Amniotic stem cell (primary cell): ENCODE results near the gene AOPEP.

Experiments used
- DNase-seq: peaks from one replicate; lab custom pipeline; 2025; lab: John Stamatoyannopoulos, UW

AOPEP gene

GRCh38 chr9:94717761-94718160 lies 8.7 kb upstream of the AOPEP start:
- DNase-seq: no peak

- no peak for DNase-seq
Observed at GRCh38 chr9:94718936-94719335, 7.6 kb upstream of the AOPEP start.

- no peak for DNase-seq
Observed at GRCh38 chr9:94719878-94720277, 6.6 kb upstream of the AOPEP start.

GRCh38 chr9:94720846-94721549 lies 5.5 kb upstream of the AOPEP start:
- no peak for DNase-seq

- no peak for DNase-seq
Observed at GRCh38 chr9:94721754-94722153, 4.7 kb upstream of the AOPEP start.

- DNase-seq: no peak
Observed at GRCh38 chr9:94725293-94725692, 1.2 kb upstream of the AOPEP start.

GRCh38 chr9:94728719-94729118 lies 2.2 kb downstream of the AOPEP start:
- DNase-seq: no peak

GRCh38 chr9:94729199-94729598 lies 2.7 kb downstream of the AOPEP start:
- no peak for DNase-seq

- DNase-seq: no peak
Observed at GRCh38 chr9:94734054-94734754, 7.7 kb downstream of the AOPEP start.

- DNase-seq: no peak
Observed at GRCh38 chr9:94736759-94737158, 10.3 kb downstream of the AOPEP start.

GRCh38 chr9:94740145-94740840 lies 13.8 kb downstream of the AOPEP start:
- no peak for DNase-seq

- no peak for DNase-seq
Observed at GRCh38 chr9:94741866-94742265, 15.4 kb downstream of the AOPEP start.

- no peak for DNase-seq
Observed at GRCh38 chr9:94743035-94743954, 16.8 kb downstream of the AOPEP start.

GRCh38 chr9:94745806-94746540 lies 19.5 kb downstream of the AOPEP start:
- DNase-seq: no peak

- no peak for DNase-seq
Observed at GRCh38 chr9:94746541-94747370, 20.3 kb downstream of the AOPEP start.

- no peak for DNase-seq
Observed at GRCh38 chr9:94754976-94755475, 28.5 kb downstream of the AOPEP start.

- DNase-seq: no peak
Observed at GRCh38 chr9:94757158-94757557, 30.7 kb downstream of the AOPEP start.

- DNase-seq: no peak
Observed at GRCh38 chr9:94758031-94758430, 31.5 kb downstream of the AOPEP start.

- no peak for DNase-seq
Observed at GRCh38 chr9:94758880-94759279, 32.4 kb downstream of the AOPEP start.

- no peak for DNase-seq
Observed at GRCh38 chr9:94760010-94760409, 33.5 kb downstream of the AOPEP start.
